ENCODE data around the gene SLC6A1.

The SLC6A1 gene

DNA sequence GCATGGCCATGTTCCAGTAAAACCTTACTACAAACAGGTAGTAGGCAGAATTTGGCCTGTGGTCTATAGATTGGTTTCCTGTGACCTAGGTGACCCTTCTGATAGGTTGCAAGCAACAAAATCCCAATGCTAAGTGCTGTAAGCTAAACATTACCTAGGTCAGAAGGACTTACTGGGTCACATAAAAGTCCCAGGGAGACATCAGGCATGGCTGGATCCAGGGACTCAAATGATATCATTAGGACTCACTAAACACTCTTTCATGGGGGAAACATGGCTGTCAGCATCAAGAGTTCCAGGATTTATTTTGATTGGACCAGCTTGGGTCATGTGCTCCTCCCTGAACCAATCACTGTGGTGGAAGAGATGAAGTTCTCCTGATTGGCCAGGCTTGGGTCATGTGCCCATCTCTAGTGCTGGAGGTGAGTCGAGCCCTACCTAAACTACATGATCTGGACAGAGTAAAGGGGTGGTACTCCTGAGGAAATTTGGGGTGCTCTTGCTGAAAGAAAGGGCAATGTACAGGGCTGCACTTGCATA lies 16.8 kb upstream of the SLC6A1 start:
- Histone ChIP-seq H3K4me2 (ENCODE audit: low read length) (no peak overlapping the region), H3K27me3 (ENCODE audit: insufficient read depth, low read length) (no peaks in the 10 kb centered on the region), H3K9me2 (ENCODE audit: low read depth, low read length) (no peaks in the 10 kb centered on the region)

DNA sequence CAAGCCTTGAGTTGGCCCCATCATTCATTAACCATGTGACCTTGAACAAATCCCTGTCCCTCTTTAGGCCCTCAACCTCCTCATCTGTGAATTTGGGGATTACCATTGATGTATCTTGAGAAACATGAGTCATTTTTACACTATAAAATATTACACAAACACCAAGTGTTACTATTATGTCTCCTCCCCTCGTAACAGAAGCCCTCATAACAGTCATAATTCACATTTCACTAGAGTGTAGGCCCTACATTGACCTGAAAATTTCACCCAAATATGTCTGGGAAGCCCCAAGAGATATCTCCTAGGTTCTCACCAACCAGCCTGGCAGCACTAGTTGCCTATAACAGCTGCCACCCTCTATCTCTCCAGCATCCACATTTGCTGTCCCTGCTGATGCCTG lies 15.8 kb upstream of the SLC6A1 start:
- TF ChIP-seq, protein P1, sequence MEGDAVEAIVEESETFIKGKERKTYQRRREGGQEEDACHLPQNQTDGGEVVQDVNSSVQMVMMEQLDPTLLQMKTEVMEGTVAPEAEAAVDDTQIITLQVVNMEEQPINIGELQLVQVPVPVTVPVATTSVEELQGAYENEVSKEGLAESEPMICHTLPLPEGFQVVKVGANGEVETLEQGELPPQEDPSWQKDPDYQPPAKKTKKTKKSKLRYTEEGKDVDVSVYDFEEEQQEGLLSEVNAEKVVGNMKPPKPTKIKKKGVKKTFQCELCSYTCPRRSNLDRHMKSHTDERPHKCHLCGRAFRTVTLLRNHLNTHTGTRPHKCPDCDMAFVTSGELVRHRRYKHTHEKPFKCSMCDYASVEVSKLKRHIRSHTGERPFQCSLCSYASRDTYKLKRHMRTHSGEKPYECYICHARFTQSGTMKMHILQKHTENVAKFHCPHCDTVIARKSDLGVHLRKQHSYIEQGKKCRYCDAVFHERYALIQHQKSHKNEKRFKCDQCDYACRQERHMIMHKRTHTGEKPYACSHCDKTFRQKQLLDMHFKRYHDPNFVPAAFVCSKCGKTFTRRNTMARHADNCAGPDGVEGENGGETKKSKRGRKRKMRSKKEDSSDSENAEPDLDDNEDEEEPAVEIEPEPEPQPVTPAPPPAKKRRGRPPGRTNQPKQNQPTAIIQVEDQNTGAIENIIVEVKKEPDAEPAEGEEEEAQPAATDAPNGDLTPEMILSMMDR (IDR thresholded peaks at IDR 0.05; ENCODE audit: low read length) = no peak
- TF ChIP-seq EZH2 (IDR thresholded peaks at IDR 0.05; ENCODE audit: borderline replicate concordance, low read length) = no peak
- Histone ChIP-seq H3K4me3 (ENCODE audit: low read depth, low read length, poor library complexity, severe bottlenecking) (no peak overlapping the region), H3K27me3 (ENCODE audit: insufficient read depth, low read length) (no peaks in the 10 kb centered on the region), H3K4me2 (ENCODE audit: low read length) (no peak overlapping the region), H3K36me3 (ENCODE audit: insufficient read depth, low read length) (no peaks in the 10 kb centered on the region), H3K27ac (ENCODE audit: low read depth, low read length, poor library complexity, severe bottlenecking) (no peak overlapping the region), H3K4me1 (ENCODE audit: insufficient read depth, low read length, severe bottlenecking) (no peaks in the 10 kb centered on the region), H3F3A (ENCODE audit: insufficient read depth, low read length) (no peaks in the 10 kb centered on the region), H3K79me2 (ENCODE audit: insufficient read depth, low read length) (no peaks in the 10 kb centered on the region), H3K9me2 (ENCODE audit: low read depth, low read length) (no peaks in the 10 kb centered on the region), H3K9ac (ENCODE audit: low read length) (no peak overlapping the region), H4K20me1 (ENCODE audit: insufficient read depth, low read length) (no peaks in the 10 kb centered on the region), H3K9me3 (ENCODE audit: low read length) (no peaks in the 10 kb centered on the region), H2AFZ (ENCODE audit: low read length) (no peak overlapping the region)

More for the DNA sequence above, 16.8 kb upstream of the SLC6A1 start:
- Histone ChIP-seq H3K36me3 (ENCODE audit: insufficient read depth, low read length) (no peaks in the 10 kb centered on the region), H3K9ac (ENCODE audit: low read length) (no peak overlapping the region), H3K27ac (ENCODE audit: low read depth, low read length, poor library complexity, severe bottlenecking) (no peak overlapping the region), H2AFZ (ENCODE audit: low read length) (no peak overlapping the region), H3F3A (ENCODE audit: insufficient read depth, low read length) (no peaks in the 10 kb centered on the region), H3K4me1 (ENCODE audit: insufficient read depth, low read length, severe bottlenecking) (no peaks in the 10 kb centered on the region), H3K4me3 (ENCODE audit: low read depth, low read length, poor library complexity, severe bottlenecking) (no peak overlapping the region), H4K20me1 (ENCODE audit: insufficient read depth, low read length) (no peaks in the 10 kb centered on the region), H3K79me2 (ENCODE audit: insufficient read depth, low read length) (no peaks in the 10 kb centered on the region), H3K9me3 (ENCODE audit: low read length) (no peaks in the 10 kb centered on the region)
- TF ChIP-seq EZH2 (IDR thresholded peaks at IDR 0.05; ENCODE audit: borderline replicate concordance, low read length) = no peak
- TF ChIP-seq, protein P1 (IDR thresholded peaks at IDR 0.05; ENCODE audit: low read length) = no peak

DNA sequence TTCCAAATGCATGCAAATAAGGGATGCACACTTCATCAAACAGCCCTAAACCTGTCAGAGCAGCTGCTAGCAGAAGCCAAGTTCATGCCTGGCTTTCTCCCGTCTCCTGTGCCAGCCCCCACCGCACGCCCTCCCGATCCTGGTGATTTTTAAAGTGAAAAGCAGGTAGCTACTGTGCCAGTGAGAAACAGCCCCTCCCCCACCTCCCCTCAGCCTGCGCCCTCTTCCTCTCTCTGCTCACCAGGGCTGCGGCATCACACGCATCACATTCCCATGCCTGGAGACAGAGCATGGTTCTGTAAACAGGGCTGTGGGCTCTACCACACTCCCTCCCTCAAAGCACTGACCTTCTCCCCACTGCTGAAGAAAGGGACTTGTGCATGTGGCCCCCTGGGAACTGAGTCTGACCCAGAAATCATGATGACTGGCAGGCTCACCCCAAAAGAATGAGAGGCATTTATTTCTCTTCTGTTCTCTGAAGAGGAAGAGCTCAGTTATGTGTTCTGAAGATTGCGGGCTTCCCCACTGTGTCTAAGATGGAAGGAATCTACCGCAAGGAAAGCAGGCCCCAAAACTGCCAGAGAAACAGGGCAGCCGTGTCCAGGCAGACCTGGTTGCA lies 14.5 kb upstream of the SLC6A1 start:
- Histone ChIP-seq H3K79me2 (ENCODE audit: insufficient read depth, low read length) (no peaks in the 10 kb centered on the region), H3K4me3 (ENCODE audit: low read depth, low read length, poor library complexity, severe bottlenecking) (no peak overlapping the region), H3F3A (ENCODE audit: insufficient read depth, low read length) (no peaks in the 10 kb centered on the region), H3K36me3 (ENCODE audit: insufficient read depth, low read length) (no peaks in the 10 kb centered on the region), H3K9me2 (ENCODE audit: low read depth, low read length) (no peaks in the 10 kb centered on the region), H3K27me3 (ENCODE audit: insufficient read depth, low read length) (no peaks in the 10 kb centered on the region), H3K27ac (ENCODE audit: low read depth, low read length, poor library complexity, severe bottlenecking) (no peak overlapping the region), H3K9me3 (ENCODE audit: low read length) (no peaks in the 10 kb centered on the region), H3K4me2 (ENCODE audit: low read length) (no peak overlapping the region), H4K20me1 (ENCODE audit: insufficient read depth, low read length) (no peaks in the 10 kb centered on the region), H3K9ac (ENCODE audit: low read length) (no peak overlapping the region), H2AFZ (ENCODE audit: low read length) (no peak overlapping the region), H3K4me1 (ENCODE audit: insufficient read depth, low read length, severe bottlenecking) (no peaks in the 10 kb centered on the region)
- no peak for TF ChIP-seq EZH2 (IDR thresholded peaks at IDR 0.05; ENCODE audit: borderline replicate concordance, low read length)
- TF ChIP-seq, protein P1 (IDR thresholded peaks at IDR 0.05; ENCODE audit: low read length) = no peak

All from OCI-LY1 (cell line).